A549 (cell line): ENCODE measurements around the gene CAMTA1. TPM values are rescaled to one million over a fixed set of nuclear protein-coding genes. Genes with fewer than 3 reads are reported as not detected.
A peak's percentile ranks its signal among the peaks of the same experiment; 100 is the strongest.

ENCODE experiments used
- ATAC-seq, 2 experiments: fragments of 200-7000 bp in 1 of 2; fragments of >200 bp in 1 of 2; cut with Nextera tagmentation in 1 of 2; cut with Tn5 transposase in 1 of 2; 3 replicates each; pipeline versions ENCODE4 v1.8.0 to v1.9.1; 2018 to 2020; ENCODE audit warnings: mild to moderate bottlenecking in 1 of 2, moderate library complexity in 1 of 2
- CTCF ChIA-PET: fragments of 300-600 bp; sonication (Branson Sonifier 250); formaldehyde crosslinking; extraction: SDS; loops from one replicate; lab custom pipeline; 2021; ENCODE audit warnings: antibody characterized with exemption, inconsistent platforms; lab: Yijun Ruan, JAX
- POLR2A ChIA-PET: fragments of 350-600 bp; formaldehyde crosslinking; extraction: SDS; loops from one replicate; lab custom pipeline; 2021; ENCODE audit warnings: antibody characterized with exemption, inconsistent platforms; lab: Yijun Ruan, JAX
- DNase-seq, 2 experiments: peaks; one replicate each; pipeline versions ENCODE4 v3.0.0 to v3.0.0-alpha.2; 2011 to 2016; ENCODE audit warnings: low read depth in 1 of 2, low spot score in 1 of 2
- FAIRE-seq: peaks from 2 replicates; lab custom pipeline; 2011; peaks lifted over from hg19 to GRCh38; lab: Jason Lieb, UNC
- H3K27ac ChIP-seq, 2 experiments: fragments of >200 bp; sonication (Bioruptor Twin); formaldehyde crosslinking; 3 replicates each; pipeline ENCODE4 v1.5.1; 2016 to 2017
- H3K4me1 ChIP-seq: fragments of >200 bp; sonication (Bioruptor Twin); formaldehyde crosslinking; 3 replicates; pipeline ENCODE4 v1.6.1; 2016
- H3K4me2 ChIP-seq: fragments of >200 bp; sonication (Bioruptor Twin); formaldehyde crosslinking; 3 replicates; pipeline ENCODE4 v1.6.1; 2016
- H3K4me3 ChIP-seq: fragments of >200 bp; sonication (Bioruptor Twin); formaldehyde crosslinking; 3 replicates; pipeline ENCODE4 v1.5.1; 2016
- H3K9me3 ChIP-seq: fragments of >200 bp; sonication (Bioruptor Twin); formaldehyde crosslinking; 3 replicates; pipeline ENCODE4 v1.6.1; 2016
- BHLHE40 ChIP-seq: IDR thresholded peaks from 2 replicates; pipeline ENCODE4 v1.6.1; 2012; ENCODE audit warnings: low read depth, low read length, inconsistent platforms
- CBX8 ChIP-seq: fragments of 200-600 bp; sonication (generic); IDR thresholded peaks from 2 replicates; pipeline ENCODE4 v1.6.1; 2016
- EHMT2 ChIP-seq: fragments of 200-600 bp; sonication (generic); IDR thresholded peaks from 2 replicates; pipeline ENCODE4 v1.6.1; 2016; ENCODE audit warnings: antibody characterized with exemption, low read depth, mild to moderate bottlenecking, moderate library complexity
- EP300 ChIP-seq, 2 experiments: fragments of >200 bp; sonication (Bioruptor Twin); formaldehyde crosslinking; IDR thresholded peaks; 2 replicates in 1 of 2; 3 replicates in 1 of 2; pipeline ENCODE4 v1.6.1; 2016 to 2017
- FOSL2 ChIP-seq, 2 experiments: fragments of 450-650 bp in 1 of 2; fragments of >200 bp in 1 of 2; sonication (Bioruptor Twin) in 1 of 2; formaldehyde crosslinking; IDR thresholded peaks; 2 replicates each; pipeline versions ENCODE4 v1.5.0 to v1.6.1; 2016 to 2020; ENCODE audit warnings: mild to moderate bottlenecking in 1 of 2, moderate library complexity in 1 of 2
- GATA3 ChIP-seq: IDR thresholded peaks from 2 replicates; pipeline ENCODE4 v1.6.1; 2012; ENCODE audit warnings: borderline replicate concordance
- HDAC2 ChIP-seq: fragments of 200-600 bp; sonication (generic); IDR thresholded peaks from 2 replicates; pipeline ENCODE4 v1.6.1; 2016
- HEYL ChIP-seq: fragments of 250-450 bp; sonication (Bioruptor Pico); IDR thresholded peaks from 2 replicates; pipeline ENCODE4 v1.8.0; 2021; ENCODE audit warnings: mild to moderate bottlenecking, moderate library complexity
- HOXB13 ChIP-seq: fragments of 250-450 bp; sonication (Bioruptor Pico); IDR thresholded peaks from 2 replicates; pipeline ENCODE4 v1.5.0; 2020; ENCODE audit warnings: low read depth, mild to moderate bottlenecking, moderate library complexity
- JUNB ChIP-seq: fragments of >200 bp; sonication (Bioruptor Twin); formaldehyde crosslinking; IDR thresholded peaks from 2 replicates; pipeline ENCODE4 v1.6.1; 2016
- MAFK ChIP-seq: fragments of 450-650 bp; IDR thresholded peaks from 2 replicates; pipeline ENCODE4 v1.6.1; 2014; ENCODE audit not compliant: partially characterized antibody
- PHF8 ChIP-seq: fragments of 200-600 bp; sonication (generic); IDR thresholded peaks from 2 replicates; pipeline ENCODE4 v1.6.1; 2016; ENCODE audit warnings: low read depth, mild to moderate bottlenecking, antibody characterized with exemption, moderate library complexity, borderline replicate concordance
- POLR2A ChIP-seq: IDR thresholded peaks from 2 replicates; pipeline ENCODE4 v1.6.1; 2012; ENCODE audit warnings: mild to moderate bottlenecking, low read length
- POLR2AphosphoS2 ChIP-seq: conservative IDR thresholded peaks from 2 replicates; pipeline ENCODE4 v1.6.1; 2012; ENCODE audit warnings: low read length, improper control_type of control experiment, inconsistent platforms
- RAD21 ChIP-seq, 2 experiments: fragments of >200 bp in 1 of 2; sonication (Bioruptor Twin) in 1 of 2; formaldehyde crosslinking in 1 of 2; IDR thresholded peaks in 1 of 2; conservative IDR thresholded peaks in 1 of 2; 2 replicates in 1 of 2; 3 replicates in 1 of 2; pipeline ENCODE4 v1.6.1; 2012 to 2018; ENCODE audit warnings: inconsistent platforms in 1 of 2
- RARB ChIP-seq: fragments of 250-450 bp; sonication (Bioruptor Pico); IDR thresholded peaks from 2 replicates; pipeline ENCODE4 v1.8.0; 2021; ENCODE audit warnings: mild to moderate bottlenecking, moderate library complexity
- RCOR1 ChIP-seq: fragments of 150-350 bp; IDR thresholded peaks from 2 replicates; pipeline ENCODE4 v1.6.1; 2014; ENCODE audit warnings: antibody characterized with exemption, low read length, low read depth
- RFX5 ChIP-seq: fragments of 450-650 bp; IDR thresholded peaks from 2 replicates; pipeline ENCODE4 v1.7.1; 2014; ENCODE audit warnings: antibody characterized with exemption, mild to moderate bottlenecking, moderate library complexity
- ZC3H11A ChIP-seq: fragments of 450-650 bp; IDR thresholded peaks from 2 replicates; pipeline ENCODE4 v1.6.1; 2014; ENCODE audit warnings: antibody characterized with exemption, mild to moderate bottlenecking
- ZNF302 ChIP-seq: fragments of 250-450 bp; sonication (Bioruptor Pico); IDR thresholded peaks from 2 replicates; pipeline ENCODE4 v1.9.0; 2021; ENCODE audit warnings: inconsistent platforms, mild to moderate bottlenecking, moderate library complexity
- whole genome bisulfite sequencing: methylation state at CpG from one replicate; pipeline ENCODE4 v1.1.6; 2017; ENCODE audit errors: missing lambda C conversion rate; 5-methylcytosine and 5-hydroxymethylcytosine counted together
- polyA plus RNA-seq, 4 experiments: library from polyadenylated mRNA; depleted of rRNA in 3 of 4; stranded (reverse); fragments of >200 nt; fragmentation: RNase III in 1 of 4; extraction: RNeasy Plus Mini Kit Qiagen cat#74134 plus additional on column Dnase treatment in 1 of 4; gene quantifications; 2 replicates in 3 of 4; 3 replicates in 1 of 4; pipeline ENCODE4 v1.2.3, GENCODE V29; 2011 to 2017
- TF ChIP-seq, protein P1 (sequence below): fragments of 250-450 bp; sonication (Bioruptor Pico); IDR thresholded peaks from 2 replicates; pipeline ENCODE4 v1.5.0; 2021; ENCODE audit warnings: mild to moderate bottlenecking, moderate library complexity, borderline replicate concordance
- TF ChIP-seq, protein P2 (sequence below): fragments of 450-650 bp; IDR thresholded peaks from 2 replicates; pipeline ENCODE4 v1.6.1; 2014; ENCODE audit warnings: antibody characterized with exemption
- TF ChIP-seq, protein P3 (sequence below): IDR thresholded peaks from 2 replicates; pipeline ENCODE4 v1.6.1; 2012

The CAMTA1 gene
- polyA plus RNA-seq, 2 of the 4 experiments (the other 2 are of a cell fraction), result 58.8 to 75.0 TPM

DNA sequence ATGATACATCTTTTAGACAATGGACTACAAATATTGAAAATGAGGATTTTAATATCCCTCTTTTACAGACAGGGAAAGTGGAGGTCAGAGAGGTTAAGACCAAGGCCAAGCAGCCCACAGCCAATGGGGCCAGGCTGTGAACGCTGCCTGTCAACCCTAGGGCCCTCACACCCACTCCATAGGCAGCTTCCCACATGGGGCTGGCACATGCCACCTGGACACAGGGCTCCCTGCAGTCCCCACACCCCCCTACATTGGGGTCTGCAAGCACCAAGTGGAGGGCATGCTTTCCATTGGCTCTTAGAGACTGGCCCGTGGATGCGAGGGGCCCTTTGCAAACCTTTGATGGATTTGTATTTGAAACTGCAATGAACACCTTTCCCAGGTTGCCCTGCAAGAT lies 637.3 kb downstream of the CAMTA1 start (continued):
- TF ChIP-seq, protein P1, sequence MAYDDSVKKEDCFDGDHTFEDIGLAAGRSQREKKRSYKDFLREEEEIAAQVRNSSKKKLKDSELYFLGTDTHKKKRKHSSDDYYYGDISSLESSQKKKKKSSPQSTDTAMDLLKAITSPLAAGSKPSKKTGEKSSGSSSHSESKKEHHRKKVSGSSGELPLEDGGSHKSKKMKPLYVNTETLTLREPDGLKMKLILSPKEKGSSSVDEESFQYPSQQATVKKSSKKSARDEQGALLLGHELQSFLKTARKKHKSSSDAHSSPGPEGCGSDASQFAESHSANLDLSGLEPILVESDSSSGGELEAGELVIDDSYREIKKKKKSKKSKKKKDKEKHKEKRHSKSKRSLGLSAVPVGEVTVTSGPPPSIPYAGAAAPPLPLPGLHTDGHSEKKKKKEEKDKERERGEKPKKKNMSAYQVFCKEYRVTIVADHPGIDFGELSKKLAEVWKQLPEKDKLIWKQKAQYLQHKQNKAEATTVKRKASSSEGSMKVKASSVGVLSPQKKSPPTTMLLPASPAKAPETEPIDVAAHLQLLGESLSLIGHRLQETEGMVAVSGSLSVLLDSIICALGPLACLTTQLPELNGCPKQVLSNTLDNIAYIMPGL (CRISPR knock-in tag), result no peak

DNA sequence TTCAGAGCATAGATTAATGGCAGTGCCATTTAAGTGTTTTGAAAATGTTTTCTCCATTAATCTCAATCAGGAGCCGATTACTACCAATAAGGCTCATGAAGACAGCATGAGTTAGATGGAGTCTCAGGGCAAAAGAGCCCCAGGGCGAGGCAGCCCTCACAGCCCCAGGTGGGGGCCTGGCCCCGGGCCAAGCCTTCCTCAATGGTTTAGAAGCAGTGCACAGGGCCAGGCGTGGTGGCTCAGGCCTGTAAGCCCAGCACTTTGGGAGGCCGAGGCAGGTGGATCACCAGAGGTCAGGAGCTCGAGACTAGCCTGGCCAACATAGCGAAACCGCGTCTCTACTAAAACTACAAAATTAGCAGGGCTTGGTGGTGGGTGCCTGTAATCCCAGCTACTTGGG lies 637.7 kb downstream of the CAMTA1 start:
- peak overlapping the region in 1 of 2 experiments; percentile 67; a peak in 1 of 6 replicates for H3K27ac ChIP-seq
- POLR2A ChIA-PET, result no interaction called here
- DNase-seq, result no peak
- TF ChIP-seq HOXB13 (CRISPR knock-in tag) (no peak), RFX5 (no peak), RAD21 (conservative IDR thresholded peaks at IDR 0.05 in 1 of 2, IDR thresholded peaks at IDR 0.05 in 1 of 2) (no peak), FOSL2 (IDR thresholded peaks at IDR 0.05) (no peak), FOSL2 (CRISPR knock-in tag; IDR thresholded peaks at IDR 0.05) (no peak), EHMT2 (no peak), BHLHE40 (no peak), PHF8 (no peak), MAFK (no peak)
- TF ChIP-seq, protein P1 (CRISPR knock-in tag), result no peak
- TF ChIP-seq, all 56 proteins: peak for 0
- CTCF ChIA-PET, result no interaction called here
- Histone ChIP-seq H3K4me1 (0 out of 3 replicates have a peak, but pooled peaks cover 8% of the 10 kb centered on the region), H3K4me2 (no peak overlapping the region), H3K4me3 (no peak overlapping the region), H3K9me3 (no peaks in the 10 kb centered on the region)
- 80% methylated on average over 4 of the region's 9 CpGs for WGBS
- FAIRE-seq (no peak), ATAC-seq (no peak)

DNA sequence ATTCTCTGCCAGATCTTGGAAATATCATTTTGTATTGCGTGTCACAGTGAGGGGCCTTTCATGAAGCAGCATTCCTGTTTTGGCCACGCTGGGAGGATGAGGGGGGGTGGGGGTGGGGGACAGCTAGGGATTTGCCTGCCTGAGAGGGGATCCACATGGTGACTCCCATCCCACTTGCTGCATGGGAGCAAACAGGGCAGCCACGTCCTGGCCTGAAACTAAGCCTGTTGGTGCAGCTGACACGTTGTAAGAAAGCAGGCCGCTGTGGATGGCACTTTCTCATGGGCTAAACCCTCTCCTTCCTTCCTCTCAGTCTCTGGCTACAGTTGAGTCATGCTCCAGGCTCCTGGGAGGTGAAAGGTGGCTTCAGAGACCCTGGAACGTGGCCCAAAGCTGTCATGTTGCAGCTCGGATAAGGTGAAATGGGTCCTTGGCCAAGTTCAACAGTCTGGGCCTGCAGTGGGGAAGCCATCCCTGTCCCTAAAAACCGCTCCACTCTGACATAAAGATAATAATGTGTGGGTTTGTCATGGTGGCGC lies 639.2 kb downstream of the CAMTA1 start:
- TF ChIP-seq, protein P2, sequence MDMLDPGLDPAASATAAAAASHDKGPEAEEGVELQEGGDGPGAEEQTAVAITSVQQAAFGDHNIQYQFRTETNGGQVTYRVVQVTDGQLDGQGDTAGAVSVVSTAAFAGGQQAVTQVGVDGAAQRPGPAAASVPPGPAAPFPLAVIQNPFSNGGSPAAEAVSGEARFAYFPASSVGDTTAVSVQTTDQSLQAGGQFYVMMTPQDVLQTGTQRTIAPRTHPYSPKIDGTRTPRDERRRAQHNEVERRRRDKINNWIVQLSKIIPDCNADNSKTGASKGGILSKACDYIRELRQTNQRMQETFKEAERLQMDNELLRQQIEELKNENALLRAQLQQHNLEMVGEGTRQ, result no peak
- TF ChIP-seq EP300 (IDR thresholded peaks at IDR 0.05) (no peak), HOXB13 (CRISPR knock-in tag) (no peak), ZC3H11A (no peak), POLR2AphosphoS2 (no peak), PHF8 (no peak), CBX8 (no peak), HDAC2 (no peak), RARB (CRISPR knock-in tag) (no peak), GATA3 (no peak), RAD21 (conservative IDR thresholded peaks at IDR 0.05 in 1 of 2, IDR thresholded peaks at IDR 0.05 in 1 of 2) (no peak), RCOR1 (no peak), JUNB (no peak), ZNF302 (CRISPR knock-in tag) (no peak), POLR2A (no peak), RFX5 (no peak), HEYL (no peak)
- TF ChIP-seq, protein P1 (CRISPR knock-in tag), result no peak
- TF ChIP-seq, protein P3, sequence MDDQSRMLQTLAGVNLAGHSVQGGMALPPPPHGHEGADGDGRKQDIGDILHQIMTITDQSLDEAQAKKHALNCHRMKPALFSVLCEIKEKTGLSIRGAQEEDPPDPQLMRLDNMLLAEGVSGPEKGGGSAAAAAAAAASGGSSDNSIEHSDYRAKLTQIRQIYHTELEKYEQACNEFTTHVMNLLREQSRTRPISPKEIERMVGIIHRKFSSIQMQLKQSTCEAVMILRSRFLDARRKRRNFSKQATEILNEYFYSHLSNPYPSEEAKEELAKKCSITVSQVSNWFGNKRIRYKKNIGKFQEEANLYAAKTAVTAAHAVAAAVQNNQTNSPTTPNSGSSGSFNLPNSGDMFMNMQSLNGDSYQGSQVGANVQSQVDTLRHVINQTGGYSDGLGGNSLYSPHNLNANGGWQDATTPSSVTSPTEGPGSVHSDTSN, result no peak
- Histone ChIP-seq H3K4me2 (no peak overlapping the region), H3K4me3 (no peak overlapping the region), H3K9me3 (no peaks in the 10 kb centered on the region), H3K27ac (peak overlapping the region in 1 of 2 experiments; percentile 55; a peak in 3 of 6 replicates), H3K4me1 (0 out of 3 replicates have a peak, but pooled peaks cover 5% of the 10 kb centered on the region)
- FAIRE-seq (no peak), ATAC-seq (no peak), DNase-seq (no peak)
- CTCF ChIA-PET, result no interaction called here
- 83% methylated on average over 9 of the region's 9 CpGs for WGBS
- POLR2A ChIA-PET, result no interaction called here
